Measurements from ENCODE around the gene TRIM9. TPM values are rescaled to one million over a fixed set of nuclear protein-coding genes. Genes with fewer than 3 reads are reported as not detected.

Gene TRIM9
- polyA plus RNA-seq, 3 donors from 2014 or later = 0.17 TPM; not detected in 2

GRCh38 chr14:51109651-51110050 lies 14.7 kb upstream of the TRIM9 start:
- no peaks in the 10 kb centered on the region for H3K4me1 Mint-ChIP-seq
- H3K27ac Mint-ChIP-seq = no peak overlapping the region
- peaks cover 1 to 5% (median 1%) of the 10 kb centered on the region in 3 donors for H3K27me3 Mint-ChIP-seq (ENCODE audit: low read depth in 3 of 3)
- no peak for DNase-seq
- H3K9me3 Mint-ChIP-seq = peaks cover 0 to 3% (median 0%) of the 10 kb centered on the region in 6 donors
- H3K36me3 Mint-ChIP-seq = no peaks in the 10 kb centered on the region
- H3K4me3 Mint-ChIP-seq = no peak overlapping the region

- Mint-ChIP-seq H3K4me3 (no peak overlapping the region), H3K9me3 (peaks cover 0 to 3% (median 0%) of the 10 kb centered on the region in 6 donors)
Measured at GRCh38 chr14:51107801-51108200, 12.9 kb upstream of the TRIM9 start.

GRCh38 chr14:51104467-51104866 lies 9.6 kb upstream of the TRIM9 start:
- H3K36me3 Mint-ChIP-seq = no peaks in the 10 kb centered on the region
- H3K4me3 Mint-ChIP-seq = no peak overlapping the region
- H3K9me3 Mint-ChIP-seq = peaks cover 0 to 2% (median 0%) of the 10 kb centered on the region in 6 donors
- H3K27ac Mint-ChIP-seq = no peak overlapping the region
- no peak for DNase-seq
- H3K27me3 Mint-ChIP-seq (ENCODE audit: low read depth in 3 of 3) = peaks cover 1 to 8% (median 7%) of the 10 kb centered on the region in 3 donors
- H3K4me1 Mint-ChIP-seq = no peaks in the 10 kb centered on the region

More at GRCh38 chr14:51107801-51108200, 12.9 kb upstream of the TRIM9 start:
- no peaks in the 10 kb centered on the region for H3K36me3 Mint-ChIP-seq
- no peaks in the 10 kb centered on the region for H3K4me1 Mint-ChIP-seq
- DNase-seq = no peak
- H3K27ac Mint-ChIP-seq = no peak overlapping the region
- peaks cover 1 to 5% (median 3%) of the 10 kb centered on the region in 3 donors for H3K27me3 Mint-ChIP-seq (ENCODE audit: low read depth in 3 of 3)

DNA sequence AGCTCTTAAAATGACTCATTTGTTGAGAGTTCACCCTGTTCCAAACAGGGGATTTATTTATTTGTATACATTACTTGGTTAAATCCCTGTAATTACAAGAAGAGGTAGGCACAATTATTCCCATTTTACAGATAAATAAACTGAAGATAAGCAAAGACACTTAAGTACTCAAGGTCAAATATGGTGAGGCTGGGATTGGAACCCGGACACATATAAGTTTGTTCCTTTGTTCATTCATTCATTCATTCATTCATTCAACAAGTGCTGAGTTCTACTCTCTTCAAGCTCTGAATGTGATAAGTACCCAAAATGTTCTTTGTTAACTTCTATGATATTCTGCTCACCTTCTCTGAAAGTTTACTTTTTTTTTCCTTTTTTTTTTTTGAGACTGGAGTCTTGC lies 2.4 kb upstream of the TRIM9 start:
- Mint-ChIP-seq H3K27ac (no peak overlapping the region), H3K9me3 (no peaks in the 10 kb centered on the region), H3K4me3 (no peak overlapping the region), H3K27me3 (ENCODE audit: low read depth in 3 of 3) (peaks cover 4 to 27% (median 27%) of the 10 kb centered on the region in 3 donors), H3K4me1 (peaks cover 20 to 22% of the 10 kb centered on the region in 2 donors), H3K36me3 (no peaks in the 10 kb centered on the region)
- DNase-seq = no peak

DNA sequence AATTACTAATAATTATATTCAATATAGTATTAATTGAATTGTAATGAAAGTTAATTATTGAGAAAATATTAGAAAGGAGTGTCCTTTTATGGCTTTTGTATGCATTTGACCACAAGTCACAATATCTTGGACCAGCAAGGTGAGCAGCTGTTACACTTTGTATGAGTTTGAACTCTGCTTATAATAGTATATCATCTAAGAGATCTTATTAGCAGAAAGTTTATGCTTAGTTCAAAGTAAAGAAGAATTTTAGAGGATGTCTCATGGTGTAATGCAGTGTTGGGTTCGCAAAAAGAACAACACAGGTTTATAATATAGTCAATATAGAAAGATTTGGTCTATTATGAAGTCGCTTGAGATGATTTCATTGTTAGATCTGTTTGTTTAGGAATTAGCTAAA lies 2.0 kb upstream of the TRIM9 start:
- no peaks in the 10 kb centered on the region for H3K36me3 Mint-ChIP-seq
- no peak overlapping the region for H3K4me3 Mint-ChIP-seq
- H3K9me3 Mint-ChIP-seq = no peaks in the 10 kb centered on the region
- peaks cover 4 to 28% (median 27%) of the 10 kb centered on the region in 3 donors for H3K27me3 Mint-ChIP-seq (ENCODE audit: low read depth in 3 of 3)
- no peak overlapping the region for H3K27ac Mint-ChIP-seq
- DNase-seq = no peak
- peaks cover 20 to 22% of the 10 kb centered on the region in 2 donors for H3K4me1 Mint-ChIP-seq

- peak overlapping the region; percentile 88 to 92 (median 91) for H3K4me3 Mint-ChIP-seq
- H3K27me3 Mint-ChIP-seq (ENCODE audit: low read depth in 3 of 3) = peaks cover 4 to 28% (median 27%) of the 10 kb centered on the region in 3 donors
- no peaks in the 10 kb centered on the region for H3K9me3 Mint-ChIP-seq
- peaks cover 20 to 22% of the 10 kb centered on the region in 2 donors for H3K4me1 Mint-ChIP-seq
- DNase-seq = no peak
- peak overlapping the region in 2 of 6 donors; percentile 46 to 49 for H3K27ac Mint-ChIP-seq
- H3K36me3 Mint-ChIP-seq = no peaks in the 10 kb centered on the region
Measured at GRCh38 chr14:51095854-51096823, 1.2 kb upstream of the TRIM9 start.

- H3K4me1 Mint-ChIP-seq = peaks cover 20 to 22% of the 10 kb centered on the region in 2 donors
- H3K36me3 Mint-ChIP-seq = no peaks in the 10 kb centered on the region
- DNase-seq = peak in 1 of 3 donors; percentile 2
- peak overlapping the region; percentile 88 to 92 (median 91) for H3K4me3 Mint-ChIP-seq
- peaks cover 3 to 24% (median 23%) of the 10 kb centered on the region in 3 donors for H3K27me3 Mint-ChIP-seq (ENCODE audit: low read depth in 3 of 3)
- no peaks in the 10 kb centered on the region for H3K9me3 Mint-ChIP-seq
- H3K27ac Mint-ChIP-seq = no peak overlapping the region
Measured at GRCh38 chr14:51094282-51094821, 553 bp downstream of the TRIM9 start.

DNA sequence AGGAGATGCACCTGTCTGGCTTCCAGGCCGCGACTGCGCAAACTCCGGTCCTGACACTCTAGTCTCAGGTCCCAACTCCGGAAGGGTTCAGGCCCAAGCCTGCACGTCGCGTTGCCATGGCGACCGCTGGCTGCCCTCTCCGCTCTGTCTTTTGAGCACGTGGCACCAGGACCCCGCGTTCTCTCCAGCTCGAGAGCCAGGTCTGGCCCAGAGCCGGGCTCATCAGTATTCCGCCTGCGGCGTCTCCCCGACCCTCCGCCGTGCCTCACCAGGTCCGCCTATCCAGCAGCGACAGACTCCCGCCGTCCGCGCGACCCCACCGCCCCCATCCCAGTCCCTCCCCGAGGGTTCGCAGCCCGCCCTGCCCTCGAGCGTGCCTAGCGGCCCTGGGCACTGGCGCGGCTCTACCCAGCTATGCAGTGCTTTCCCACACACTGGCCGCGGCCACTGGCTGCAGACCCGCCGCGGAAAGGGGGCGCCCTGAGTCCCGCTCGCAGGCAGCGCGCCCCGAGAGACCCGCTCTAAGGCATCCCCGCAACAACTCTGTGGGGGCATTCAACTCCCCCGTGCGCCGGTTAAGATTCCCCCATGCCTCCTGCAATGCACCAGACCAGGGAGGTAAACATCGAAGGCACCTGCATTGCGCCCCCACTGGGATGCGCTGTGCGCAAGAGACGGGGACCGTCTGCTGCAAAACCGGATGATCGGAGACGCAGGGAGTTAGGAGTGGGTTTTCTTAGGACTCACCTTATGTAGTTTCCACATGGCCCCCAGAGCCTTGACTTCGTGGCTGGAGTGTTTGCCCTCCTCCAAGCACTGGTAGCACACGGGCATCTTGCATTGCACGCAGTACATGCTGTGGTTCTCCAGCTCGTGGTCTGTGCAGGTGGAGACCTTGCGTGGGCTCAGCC lies 1.3 kb downstream of the TRIM9 start:
- Mint-ChIP-seq H3K4me1 (peaks cover 20 to 22% of the 10 kb centered on the region in 2 donors), H3K36me3 (no peaks in the 10 kb centered on the region), H3K27ac (no peak overlapping the region), H3K9me3 (no peaks in the 10 kb centered on the region), H3K27me3 (ENCODE audit: low read depth in 3 of 3) (peaks cover 3 to 21% (median 18%) of the 10 kb centered on the region in 3 donors), H3K4me3 (peak overlapping the region; percentile 73 to 92 (median 88))
- DNase-seq = no peak

- Mint-ChIP-seq H3K27me3 (ENCODE audit: low read depth in 3 of 3) (peaks cover 3 to 24% (median 18%) of the 10 kb centered on the region in 3 donors), H3K36me3 (no peaks in the 10 kb centered on the region), H3K4me1 (peaks cover 20 to 22% of the 10 kb centered on the region in 2 donors), H3K9me3 (no peaks in the 10 kb centered on the region), H3K27ac (no peak overlapping the region), H3K4me3 (peak overlapping the region; percentile 8 to 76 (median 32))
- DNase-seq = no peak
Measured at GRCh38 chr14:51092965-51093364, 1.9 kb downstream of the TRIM9 start.

DNA sequence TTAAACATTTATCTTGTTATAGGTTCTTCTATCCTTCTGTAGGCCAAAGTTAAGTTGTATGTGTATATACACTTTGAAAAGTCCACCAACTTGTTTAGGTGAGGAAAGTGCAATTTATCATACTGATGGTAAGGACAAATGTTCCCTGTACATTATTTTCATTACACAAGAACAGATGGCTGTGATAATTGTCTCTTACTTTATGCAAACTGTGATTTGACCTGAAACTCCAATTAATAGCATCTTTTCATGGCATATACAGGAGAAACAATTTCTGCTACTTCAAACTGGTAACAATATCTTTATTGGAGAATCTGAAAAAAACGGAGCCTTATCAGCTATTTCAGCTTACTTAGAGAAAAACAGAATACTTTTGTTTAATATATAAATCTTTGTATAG lies 5.6 kb downstream of the TRIM9 start:
- peaks cover 3 to 8% (median 8%) of the 10 kb centered on the region in 3 donors for H3K27me3 Mint-ChIP-seq (ENCODE audit: low read depth in 3 of 3)
- peaks cover 6 to 7% of the 10 kb centered on the region in 2 donors for H3K4me1 Mint-ChIP-seq
- H3K36me3 Mint-ChIP-seq = no peaks in the 10 kb centered on the region
- DNase-seq = no peak
- H3K9me3 Mint-ChIP-seq = no peaks in the 10 kb centered on the region
- no peak overlapping the region for H3K4me3 Mint-ChIP-seq
- no peak overlapping the region for H3K27ac Mint-ChIP-seq

DNA sequence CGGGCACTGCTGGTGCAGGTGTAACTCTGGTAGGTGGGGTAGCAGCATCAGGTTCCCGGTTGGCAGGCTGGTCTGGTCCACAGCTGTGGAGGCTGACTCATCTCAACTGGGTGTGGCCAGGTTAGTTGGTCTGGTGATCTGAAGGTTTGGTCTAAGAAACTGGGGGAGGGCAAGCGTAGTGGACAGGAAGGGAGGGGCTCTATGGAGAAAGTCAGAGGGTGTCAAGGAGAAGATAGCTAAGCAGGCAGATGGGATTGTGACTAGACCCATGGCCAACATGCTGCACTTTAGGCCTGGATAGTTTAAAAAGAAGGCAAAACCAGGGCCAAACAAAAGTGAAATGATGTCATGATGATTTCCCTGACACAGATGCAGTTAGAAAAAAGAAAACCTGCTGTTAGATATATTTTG lies 7.9 kb downstream of the TRIM9 start:
- Mint-ChIP-seq H3K27me3 (ENCODE audit: low read depth in 3 of 3) (peaks cover 0 to 2% (median 0%) of the 10 kb centered on the region in 3 donors), H3K27ac (no peak overlapping the region), H3K9me3 (no peaks in the 10 kb centered on the region), H3K4me1 (no peaks in the 10 kb centered on the region), H3K4me3 (no peak overlapping the region), H3K36me3 (no peaks in the 10 kb centered on the region)
- no peak for DNase-seq

DNA sequence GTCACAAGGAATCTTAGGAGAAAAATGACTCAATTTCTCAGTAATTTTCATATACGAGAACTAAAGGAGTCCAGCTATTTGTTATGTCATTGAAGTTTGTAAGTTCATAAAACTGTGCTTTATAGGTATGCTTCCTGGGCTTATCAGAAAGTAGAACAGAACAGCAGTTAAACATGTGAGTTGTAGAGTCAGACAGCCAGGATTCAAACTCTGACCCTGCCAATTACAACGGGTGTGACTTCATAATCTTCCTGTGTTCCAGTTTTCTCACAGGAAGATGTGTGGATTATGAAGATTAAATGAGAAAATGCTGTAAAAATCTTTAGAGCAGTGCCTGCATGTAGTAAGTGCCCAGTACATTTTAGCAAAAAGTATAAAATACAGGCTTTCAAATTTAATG lies 8.9 kb downstream of the TRIM9 start:
- DNase-seq = no peak
- Mint-ChIP-seq H3K4me1 (no peaks in the 10 kb centered on the region), H3K4me3 (no peak overlapping the region), H3K9me3 (no peaks in the 10 kb centered on the region), H3K27me3 (ENCODE audit: low read depth in 3 of 3) (peaks cover 0 to 2% (median 0%) of the 10 kb centered on the region in 3 donors), H3K36me3 (no peaks in the 10 kb centered on the region), H3K27ac (no peak overlapping the region)

GRCh38 chr14:51084962-51085361 lies 9.9 kb downstream of the TRIM9 start:
- Mint-ChIP-seq H3K4me1 (no peaks in the 10 kb centered on the region), H3K27me3 (ENCODE audit: low read depth in 3 of 3) (peaks cover 0 to 2% (median 0%) of the 10 kb centered on the region in 3 donors), H3K27ac (no peak overlapping the region), H3K4me3 (no peak overlapping the region), H3K36me3 (no peaks in the 10 kb centered on the region), H3K9me3 (no peaks in the 10 kb centered on the region)
- DNase-seq = no peak
